GM18499 (cell line): ENCODE data around the gene TSPAN5.
A peak's percentile ranks its signal among the peaks of the same experiment; 100 is the strongest.

Experiments
- ATAC-seq: cut with Tn5 transposase; IDR thresholded peaks from one replicate; pipeline ENCODE4 v1.9.1; 2021; ENCODE audit warnings: moderate number of reproducible peaks; ENCODE audit not compliant: insufficient read depth, unreplicated experiment

The TSPAN5 gene

DNA sequence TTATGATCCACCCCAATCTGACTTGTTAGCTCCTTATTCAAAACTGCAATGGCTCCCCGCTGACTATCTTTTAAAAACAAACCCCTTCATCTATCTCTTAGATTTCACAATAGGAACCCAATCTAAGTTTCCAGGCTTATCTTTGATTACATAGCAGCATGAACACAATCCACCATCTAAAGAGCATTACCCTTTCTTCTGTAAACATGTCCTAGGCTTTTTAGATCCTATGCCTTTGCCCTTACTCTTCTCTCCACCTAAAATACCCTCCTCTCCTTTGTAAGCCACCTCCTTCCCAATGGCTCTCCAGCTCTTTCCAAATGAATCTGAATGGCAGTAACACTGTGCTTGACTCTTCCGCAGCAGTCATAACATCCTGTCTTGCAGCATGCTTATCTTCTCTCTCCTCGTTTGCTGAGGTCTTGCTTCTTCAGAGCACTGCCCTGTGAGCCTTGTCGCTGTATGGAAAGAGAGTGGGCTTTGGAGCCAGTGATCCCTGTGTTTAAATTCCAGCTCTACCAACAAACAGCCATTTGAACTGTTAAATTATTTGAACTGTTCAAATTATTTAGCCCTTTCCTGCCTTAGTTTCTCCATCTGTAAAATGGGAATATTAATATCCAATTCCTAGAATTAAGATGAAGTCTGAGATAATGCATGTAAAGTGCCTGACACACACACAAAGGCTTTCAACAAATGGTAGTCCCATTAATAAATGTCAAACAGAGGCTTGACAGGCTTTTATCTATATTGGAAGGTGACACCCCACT lies 16.2 kb upstream of the TSPAN5 start:
- ATAC-seq = no peak

DNA sequence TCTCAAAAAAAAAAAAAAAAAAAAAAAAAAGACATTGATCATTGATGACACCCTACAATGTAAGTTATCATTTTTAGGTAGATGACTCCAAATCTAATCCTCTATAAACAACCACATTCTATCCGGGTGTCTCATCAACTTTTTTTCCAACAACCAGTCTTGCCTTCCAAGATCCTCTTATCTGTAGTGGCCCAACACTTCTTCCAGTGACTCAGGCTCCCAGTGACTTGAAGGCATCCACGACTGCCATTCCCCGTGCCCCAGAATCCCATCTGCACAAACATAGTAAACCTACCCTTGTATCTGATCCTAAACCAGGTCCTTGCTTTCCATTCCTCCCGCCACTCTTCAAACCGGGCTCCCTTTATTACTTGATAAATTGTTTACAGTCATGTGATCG lies 15.6 kb upstream of the TSPAN5 start:
- no peak for ATAC-seq

DNA sequence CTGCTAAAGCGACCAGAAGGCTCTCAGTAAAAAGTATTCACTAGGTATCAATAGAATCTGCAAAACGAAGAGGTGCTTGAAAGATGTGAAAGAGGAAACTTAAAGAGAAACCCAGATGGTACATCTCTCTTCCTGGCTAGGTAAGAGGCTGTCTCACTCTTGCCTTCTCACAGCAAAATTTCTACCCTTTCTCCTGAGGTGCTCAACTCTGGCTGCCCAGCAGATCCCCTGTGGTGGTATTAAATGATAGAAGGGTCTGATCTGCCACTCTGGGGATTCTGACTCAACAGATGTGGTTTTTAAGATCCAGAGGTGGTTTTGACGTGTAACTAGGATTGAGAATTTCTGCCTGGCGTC lies 14.9 kb upstream of the TSPAN5 start:
- no peak for ATAC-seq

- ATAC-seq = no peak
Observed at GRCh38 chr4:98672583-98673287, 14.3 kb upstream of the TSPAN5 start.

DNA sequence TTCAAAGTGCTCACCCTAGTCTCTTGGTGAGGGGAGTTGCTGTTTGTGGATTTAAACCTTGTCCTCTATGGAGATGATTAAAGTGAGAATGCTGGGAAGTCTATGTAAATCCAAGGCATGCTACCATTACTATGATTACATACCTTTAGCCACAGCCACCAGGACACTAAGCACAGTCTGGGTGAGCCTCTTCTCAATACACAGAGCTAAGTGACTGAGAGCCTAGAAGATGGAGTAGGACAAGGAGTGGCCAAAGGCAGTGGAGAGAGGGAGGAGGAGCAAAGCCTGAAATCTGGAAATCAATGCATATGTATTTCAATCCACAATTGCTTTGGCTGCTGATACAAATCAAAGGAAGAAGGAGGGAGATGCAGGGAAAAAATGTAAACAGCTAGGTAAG lies 12.7 kb upstream of the TSPAN5 start:
- no peak for ATAC-seq

DNA sequence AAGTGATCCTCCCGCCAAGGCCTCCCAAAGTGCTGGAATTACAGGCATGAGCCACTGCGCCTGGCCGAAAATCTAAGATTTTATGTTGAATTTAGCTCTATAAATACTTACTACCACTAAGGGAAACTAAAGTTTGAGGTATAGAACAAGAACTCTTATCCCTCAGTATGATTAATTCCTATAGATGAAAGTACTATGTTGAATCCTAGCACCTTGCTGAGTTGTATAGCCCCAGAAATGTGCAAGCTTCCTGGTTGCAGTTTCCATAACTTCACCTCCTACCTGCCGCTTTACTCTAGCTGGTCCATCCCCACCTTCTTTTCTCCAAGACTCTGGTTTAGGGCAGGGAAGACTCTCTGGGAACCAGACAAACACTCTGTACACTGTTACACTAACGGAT lies 11.8 kb upstream of the TSPAN5 start:
- no peak for ATAC-seq

GRCh38 chr4:98669577-98669976 lies 11.2 kb upstream of the TSPAN5 start:
- ATAC-seq = no peak

DNA sequence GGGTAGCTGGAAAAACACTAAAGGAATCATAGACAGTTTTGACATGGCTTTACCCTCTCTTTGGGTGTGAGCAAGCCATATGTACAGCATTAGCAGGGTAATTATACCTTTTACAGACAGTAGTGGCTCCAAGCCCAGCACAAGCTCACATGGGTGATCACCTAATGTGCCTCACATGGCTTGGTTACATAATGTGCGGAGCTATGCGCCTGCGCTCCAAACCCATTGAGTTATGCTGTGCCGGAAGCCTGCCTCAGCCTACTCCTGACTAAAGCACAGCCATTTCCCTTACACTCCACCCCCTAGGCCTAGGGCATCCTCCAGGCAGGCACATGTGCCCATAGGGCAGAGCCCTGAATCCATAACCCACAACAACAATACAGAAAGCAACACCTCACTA lies 6.5 kb upstream of the TSPAN5 start:
- ATAC-seq = no peak

DNA sequence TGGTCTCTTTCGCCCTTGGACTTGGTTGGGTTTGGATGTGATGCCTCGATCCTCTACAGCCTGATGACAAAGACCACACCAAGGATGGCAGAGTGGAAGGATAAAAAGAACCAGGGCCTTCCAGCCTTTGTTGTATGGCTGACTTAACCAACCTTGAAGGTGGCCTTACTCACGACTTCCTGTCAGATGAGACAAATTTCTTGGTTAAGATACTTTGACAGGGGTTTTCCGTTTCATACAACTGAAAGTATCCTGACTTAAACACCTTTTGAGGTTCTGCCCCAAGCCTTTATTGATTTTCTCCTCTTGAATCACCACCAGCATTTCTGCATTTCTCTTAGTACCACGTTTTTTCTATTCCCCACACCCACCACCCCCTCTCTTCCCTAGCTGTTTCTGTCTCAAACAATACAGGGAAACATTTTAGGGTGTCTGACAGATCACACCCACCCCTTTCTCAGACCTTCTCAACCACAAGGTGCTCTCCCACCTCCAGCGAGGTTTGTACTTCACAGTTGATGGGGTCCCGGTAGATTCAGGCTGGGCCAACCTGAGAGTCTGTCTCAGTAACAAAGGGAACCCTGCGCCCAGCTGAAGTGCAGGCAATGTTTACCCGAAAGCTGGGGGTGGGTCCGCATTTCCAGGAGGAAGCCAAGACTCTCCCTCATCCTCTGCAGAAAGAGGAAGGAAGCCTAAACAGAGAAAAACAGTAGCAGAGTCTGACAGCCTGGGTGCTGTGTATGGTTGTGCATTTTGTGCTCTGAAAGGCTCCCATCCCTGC lies 5.0 kb upstream of the TSPAN5 start:
- ATAC-seq = peak; percentile 80

GRCh38 chr4:98662626-98663225 lies 4.3 kb upstream of the TSPAN5 start:
- no peak for ATAC-seq

GRCh38 chr4:98662055-98662453 lies 3.6 kb upstream of the TSPAN5 start:
- no peak for ATAC-seq

DNA sequence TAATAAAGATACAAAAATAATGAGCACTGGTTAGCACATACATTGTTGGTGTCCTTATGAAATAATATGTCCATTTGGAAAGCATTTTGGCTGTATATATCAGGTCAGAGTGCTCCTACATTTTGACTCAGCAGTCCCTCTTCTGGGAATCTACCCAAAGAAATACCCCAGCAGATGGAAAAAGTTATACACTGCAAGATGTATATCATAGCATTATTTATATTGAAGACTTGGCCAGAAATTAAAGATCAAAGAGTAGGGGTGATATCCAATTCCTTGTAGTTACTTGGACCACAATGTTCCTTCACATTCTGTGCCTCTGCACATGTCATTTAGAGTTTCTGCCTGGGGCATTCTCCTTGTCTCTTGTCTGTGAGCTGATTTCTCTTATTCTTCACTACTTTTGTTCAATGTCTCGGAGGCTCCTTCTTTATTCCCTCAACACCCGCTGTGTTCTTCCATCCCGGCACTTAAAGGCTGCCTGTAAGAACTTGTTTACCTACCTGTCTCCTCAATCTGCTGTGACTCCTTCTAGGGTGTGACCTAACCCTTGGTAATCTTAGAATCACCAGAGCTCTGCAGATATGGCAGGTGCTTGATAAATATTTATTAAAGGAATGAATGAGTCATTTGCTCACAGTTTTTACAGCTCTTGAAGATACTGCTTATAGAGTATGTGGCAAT lies 3.1 kb upstream of the TSPAN5 start:
- no peak for ATAC-seq

DNA sequence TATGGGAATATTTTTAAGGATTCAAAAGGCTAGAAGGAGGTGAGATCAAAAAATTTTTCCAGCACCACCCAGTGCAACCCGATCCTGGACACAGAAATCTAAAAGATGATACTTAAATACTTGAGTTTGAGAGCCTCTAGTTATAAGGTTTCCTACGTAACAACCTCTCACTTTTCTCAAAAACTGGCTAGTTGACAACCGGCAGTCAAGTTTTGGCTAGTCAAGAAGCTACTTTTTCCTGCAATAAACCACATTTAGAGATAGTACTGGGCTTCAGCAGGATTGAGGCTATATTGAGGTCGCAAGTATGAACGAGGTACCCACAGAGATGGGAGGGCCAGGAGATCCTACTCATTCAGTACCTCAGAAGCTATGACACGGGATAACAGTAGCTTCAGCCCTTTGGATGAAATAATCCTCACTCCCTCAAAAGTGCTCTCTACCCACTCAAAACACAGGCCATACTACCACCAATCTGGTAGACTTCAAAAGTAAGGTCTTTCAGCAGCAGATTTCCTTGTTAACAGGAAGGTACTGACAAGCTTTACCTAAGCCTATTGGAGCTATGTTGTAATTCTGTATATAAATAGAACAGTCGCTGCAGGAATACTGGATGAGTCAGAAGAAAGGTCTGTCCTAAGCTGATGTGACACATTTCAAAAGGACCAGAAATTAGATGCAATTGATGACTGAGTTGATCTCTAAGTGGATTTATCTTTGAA lies 1.5 kb upstream of the TSPAN5 start:
- no peak for ATAC-seq

DNA sequence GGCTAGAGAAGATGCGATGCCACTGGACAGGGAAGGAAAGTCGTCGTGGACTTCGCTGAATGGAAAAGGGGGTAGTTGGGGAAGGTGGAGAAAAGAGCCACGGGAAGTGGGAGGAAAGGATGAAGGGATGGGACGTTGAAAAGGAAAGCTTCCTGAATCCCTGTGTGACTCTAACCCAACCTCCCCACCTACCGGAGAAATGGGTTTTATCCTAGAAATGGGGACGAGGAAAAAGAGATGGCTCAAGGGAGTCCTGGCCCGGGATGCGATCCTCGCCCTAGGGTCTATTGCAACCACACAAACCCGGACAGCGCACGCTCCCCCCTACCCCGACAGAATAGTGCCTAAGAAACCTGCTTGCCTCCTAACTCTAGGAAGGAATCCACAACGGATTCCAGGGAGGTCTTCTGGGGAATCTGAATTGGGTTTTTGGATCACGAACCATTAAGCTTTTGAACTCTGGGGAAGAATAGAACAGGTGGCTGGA lies 738 bp upstream of the TSPAN5 start:
- no peak for ATAC-seq

DNA sequence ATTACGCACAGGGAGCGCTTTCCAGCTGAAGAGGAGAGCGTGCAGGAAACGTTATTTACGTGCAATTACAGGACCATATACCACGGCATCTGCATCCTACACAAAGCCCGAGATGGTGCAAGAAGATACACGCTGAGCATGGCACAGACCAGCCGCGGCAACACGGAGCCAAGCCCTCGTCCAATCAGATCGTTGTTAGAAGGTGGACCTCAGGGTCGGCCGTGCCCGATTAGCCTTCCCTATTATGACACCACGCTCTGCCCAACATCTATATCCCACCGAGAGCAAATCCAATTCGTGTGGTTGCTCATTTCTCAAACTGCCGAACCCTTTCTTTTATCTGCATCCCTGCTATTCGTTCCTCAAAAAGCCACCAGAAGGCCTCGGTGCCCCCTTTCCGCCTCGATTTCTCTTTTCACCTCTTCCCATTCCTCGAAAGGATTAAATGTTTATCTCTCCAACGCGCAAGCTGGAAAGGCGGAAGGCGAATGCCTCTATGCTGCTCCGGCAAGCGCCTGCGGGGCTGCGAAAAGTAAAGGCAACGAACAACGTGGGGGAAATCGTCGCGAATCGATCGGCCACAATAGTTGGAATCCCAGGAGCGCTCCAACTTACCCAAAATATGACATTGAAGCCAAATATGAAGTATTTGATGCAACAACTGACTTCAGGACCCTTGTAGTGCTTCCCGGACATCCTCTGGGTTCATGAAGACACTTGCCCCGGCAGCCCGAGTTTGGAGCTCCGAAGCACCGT lies 702 bp downstream of the TSPAN5 start:
- ATAC-seq = no peak

DNA sequence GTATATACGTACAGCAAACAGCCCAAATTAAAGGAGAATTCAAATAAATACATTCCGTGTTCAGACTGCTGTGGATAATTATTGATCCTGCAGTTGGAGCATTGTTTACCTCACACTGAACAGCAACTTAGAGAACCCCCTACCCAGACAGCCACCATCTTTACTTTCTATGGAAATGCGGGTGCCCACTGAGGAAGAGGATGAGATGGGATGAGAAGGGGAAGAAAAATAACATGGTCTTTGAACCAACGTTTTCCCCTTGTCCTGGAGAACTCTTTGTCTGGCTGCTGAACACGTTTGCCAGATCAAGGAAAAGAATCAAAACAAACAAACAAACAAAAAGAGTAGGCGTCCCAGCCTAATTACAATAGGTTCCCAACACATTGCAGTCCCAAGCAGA lies 1.5 kb downstream of the TSPAN5 start:
- no peak for ATAC-seq

DNA sequence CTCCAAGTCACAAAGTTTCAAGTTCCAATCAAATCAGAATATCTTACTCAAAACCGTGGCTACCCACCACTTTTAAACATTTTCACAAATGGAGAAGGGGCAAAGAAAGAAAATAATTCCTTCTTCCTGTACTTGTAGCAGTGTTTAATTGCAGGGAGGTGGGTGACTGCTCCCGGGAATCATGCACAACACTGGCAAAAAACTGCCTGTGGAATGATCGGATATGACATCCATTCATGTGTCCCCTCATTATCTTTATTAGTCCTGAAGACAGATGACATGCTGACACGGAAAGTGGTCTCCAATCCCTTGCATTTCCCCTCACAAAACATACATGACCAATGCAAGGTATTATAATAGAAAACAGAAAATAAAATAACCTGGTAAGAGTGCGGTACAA lies 2.0 kb downstream of the TSPAN5 start:
- ATAC-seq = no peak

DNA sequence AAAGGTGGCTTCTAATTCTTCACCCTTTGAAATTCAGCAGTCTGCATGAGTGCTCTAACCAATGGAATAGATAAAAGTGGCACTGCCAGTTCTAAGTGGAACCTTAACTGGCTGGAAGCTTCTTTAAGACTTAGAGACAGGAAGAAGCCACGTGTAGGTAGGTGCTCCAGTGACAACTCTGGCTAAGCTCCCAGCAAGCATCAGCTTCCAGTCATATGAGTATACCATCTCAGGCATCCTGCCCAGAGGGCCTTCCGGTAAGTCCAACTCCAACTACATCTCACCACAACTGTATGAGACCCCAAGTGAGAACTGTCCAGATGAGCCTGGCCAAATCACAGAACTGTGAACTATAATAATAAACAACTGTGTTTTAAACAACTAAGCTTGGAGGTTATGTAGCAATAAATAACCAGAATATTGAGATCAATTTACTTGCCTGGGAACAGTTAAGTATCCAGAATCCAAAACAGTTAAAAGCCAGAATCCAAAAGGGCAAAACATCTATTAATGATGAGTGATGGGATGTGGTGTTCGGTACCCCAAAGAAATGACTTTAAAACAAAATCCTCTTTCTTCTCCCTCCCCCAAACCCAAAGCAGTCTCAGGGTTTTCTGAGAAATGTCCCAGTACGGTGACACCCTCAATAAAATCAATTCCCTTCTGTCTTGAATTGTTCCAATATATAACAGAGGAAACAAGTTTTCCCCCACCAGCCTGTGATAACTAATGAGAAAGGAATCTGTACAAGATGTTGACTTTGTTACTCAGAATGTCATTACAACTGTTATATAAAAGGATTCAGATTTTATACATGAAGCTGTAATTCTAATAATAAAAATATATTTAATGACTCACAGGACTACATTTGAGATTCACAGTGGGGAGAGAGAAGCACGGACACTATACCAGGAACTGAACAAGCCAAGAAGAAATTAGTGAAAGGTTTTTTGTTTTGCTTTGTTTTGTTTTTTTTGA lies 4.2 kb downstream of the TSPAN5 start:
- no peak for ATAC-seq
